Measurements from ENCODE around the gene SLC4A11.
A peak's percentile ranks its signal among the peaks of the same experiment; 100 is the strongest.

SLC4A11 gene

GRCh38 chr20:3245711-3246110, 6.7 kb upstream of the SLC4A11 start:
- DNase-seq, result no peak

GRCh38 chr20:3245156-3245555, 6.2 kb upstream of the SLC4A11 start:
- no peak for DNase-seq

- no peak for DNase-seq
Measured at GRCh38 chr20:3244613-3245012, 5.6 kb upstream of the SLC4A11 start.

- DNase-seq, result no peak
Measured at GRCh38 chr20:3243718-3244358, 4.8 kb upstream of the SLC4A11 start.

- DNase-seq, result no peak
Measured at GRCh38 chr20:3242172-3242692, 3.2 kb upstream of the SLC4A11 start.

- DNase-seq, result no peak
Measured at GRCh38 chr20:3240776-3241363, 1.9 kb upstream of the SLC4A11 start.

- no peak for DNase-seq
Measured at GRCh38 chr20:3239867-3240775, 1.1 kb upstream of the SLC4A11 start.

GRCh38 chr20:3238616-3239025, 369 bp downstream of the SLC4A11 start:
- DNase-seq, result peak; percentile 21

- DNase-seq, result no peak
Measured at GRCh38 chr20:3237958-3238615, 903 bp downstream of the SLC4A11 start.

GRCh38 chr20:3237011-3237957, 1.7 kb downstream of the SLC4A11 start:
- no peak for DNase-seq

GRCh38 chr20:3235666-3236324, 3.2 kb downstream of the SLC4A11 start:
- no peak for DNase-seq

GRCh38 chr20:3233991-3234498, 4.9 kb downstream of the SLC4A11 start:
- DNase-seq, result no peak

- DNase-seq, result no peak
Measured at GRCh38 chr20:3233131-3233990, 5.6 kb downstream of the SLC4A11 start.

GRCh38 chr20:3231889-3232588, 7.0 kb downstream of the SLC4A11 start:
- no peak for DNase-seq

GRCh38 chr20:3231116-3231515, 7.9 kb downstream of the SLC4A11 start:
- no peak for DNase-seq

GRCh38 chr20:3229798-3230197, 9.2 kb downstream of the SLC4A11 start:
- DNase-seq, result no peak

- no peak for DNase-seq
Measured at GRCh38 chr20:3229158-3229557, 9.8 kb downstream of the SLC4A11 start.

- DNase-seq, result no peak
Measured at GRCh38 chr20:3228750-3229032, 10.3 kb downstream of the SLC4A11 start.

GRCh38 chr20:3227936-3228749, 10.8 kb downstream of the SLC4A11 start:
- DNase-seq, result no peak

Measured in CD4-positive, alpha-beta T cell treated with Interleukin-4 for 4 hours (primary cell).